ENCODE data around the gene ERN1. TPM values are rescaled to one million over a fixed set of nuclear protein-coding genes. Genes with fewer than 3 reads are reported as not detected.

The ERN1 gene
- total and polyA plus RNA-seq, 2 of the 8 experiments (the other 6 are each of a cell fraction or from before 2014, with no cell fraction given), result 1.8 to 3.9 TPM

GRCh38 chr17:64064331-64064730, 65.6 kb downstream of the ERN1 start:
- Histone ChIP-seq H3K27ac (ENCODE audit: low read depth, low read length) (no peak overlapping the region), H3K14ac (ENCODE audit: insufficient read length) (no peak overlapping the region), H3K23ac (ENCODE audit: insufficient read length) (no peak overlapping the region), H3K4me2 (ENCODE audit: insufficient read depth in 1 of 2, low read depth in 2 of 2, low read length in 2 of 2) (peak overlapping the region; percentile 1 to 35; a peak in 3 of 4 replicates), H2BK20ac (ENCODE audit: low read length) (no peak overlapping the region), H2BK5ac (ENCODE audit: low read depth, low read length) (no peak overlapping the region), H3K18ac (ENCODE audit: extremely low read depth, low read length) (no peak overlapping the region), H2BK120ac (replicated peaks; ENCODE audit: low read depth, low read length) (no peak overlapping the region), H4K8ac (ENCODE audit: extremely low read depth, insufficient read depth, low read length) (no peak overlapping the region), H4K20me1 (replicated peaks in 1 of 2; ENCODE audit: control insufficient read depth in 1 of 2, insufficient read depth in 2 of 2, low read length in 2 of 2) (no peaks in the 10 kb centered on the region), H4K91ac (replicated peaks; ENCODE audit: insufficient read length, low read length) (no peak overlapping the region), H2AK5ac (ENCODE audit: low read depth, low read length) (no peak overlapping the region), H3K9ac (replicated peaks in 1 of 4; ENCODE audit: extremely low read depth in 1 of 4, low read depth in 3 of 4, low read length in 3 of 4) (no peak overlapping the region; a peak in 1 of 7 replicates), H3K79me2 (ENCODE audit: control insufficient read depth in 1 of 2, insufficient read depth in 2 of 2, low read length in 2 of 2) (no peaks in the 10 kb centered on the region), H3K79me1 (ENCODE audit: low read depth, low read length) (no peaks in the 10 kb centered on the region), H4K5ac (ENCODE audit: insufficient read length, low read depth, low read length) (no peak overlapping the region), H3K9me3 (ENCODE audit: insufficient read depth in 2 of 2, low read depth in 1 of 2, low read length in 1 of 2) (peaks cover 0 to under 1% of the 10 kb centered on the region in 2 experiments; a peak in 2 of 4 replicates), H2AFZ (ENCODE audit: low read length) (0 out of 2 replicates have a peak overlapping the region, but pooled peaks have one; percentile 31), H3K23me2 (ENCODE audit: low read depth, low read length) (no peaks in the 10 kb centered on the region), H3K4me1 (replicated peaks in 1 of 4; ENCODE audit: control insufficient read depth in 3 of 4, insufficient read depth in 4 of 4, low read length in 3 of 4) (peaks cover 0 to 3% (median 0%) of the 10 kb centered on the region in 4 experiments; a peak in 1 of 7 replicates), H3K4ac (replicated peaks; ENCODE audit: insufficient read length, low read depth, low read length) (no peak overlapping the region), H3K36me3 (ENCODE audit: control insufficient read depth in 2 of 4, insufficient read depth in 4 of 4, low read length in 3 of 4) (peaks cover 0 to 2% (median 0%) of the 10 kb centered on the region in 4 experiments; a peak in 1 of 8 replicates), H2BK15ac (ENCODE audit: low read length) (no peak overlapping the region), H2BK12ac (ENCODE audit: low read depth, low read length) (no peak overlapping the region), H3K56ac (replicated peaks; ENCODE audit: insufficient read length, low read depth, low read length) (no peak overlapping the region), H3K27me3 (replicated peaks in 1 of 4; ENCODE audit: control insufficient read depth in 3 of 4, extremely low read depth in 1 of 4, insufficient read depth in 3 of 4, low read length in 3 of 4) (no peaks in the 10 kb centered on the region), H3K4me3 (ENCODE audit: extremely low read depth in 1 of 4, insufficient read depth in 2 of 4, low read depth in 3 of 4, low read length in 4 of 4) (peak overlapping the region in 1 of 4 experiments; percentile 35; a peak in 2 of 8 replicates)
- DNase-seq (ENCODE audit: low read depth in 1 of 2, low spot score in 2 of 2) (no peak), FAIRE-seq (no peak)
- ChIA-PET POLR2A (ENCODE audit: partially characterized antibody) (interaction anchor here (0.9 to 1.5 kb wide), 5 partner anchors 28 to 83 kb away, joined by 3 to 18 read pairs (median 4); partner anchors contain the start of gene ERN1), CTCF (ENCODE audit: partially characterized antibody) (interaction anchor here (0.7 to 13.9 kb wide), 44 partner anchors 9 to 226 kb away, joined by 3 to 238 read pairs (median 6); partner anchors contain the start of genes ERN1 and GH1)
- no peak for TF ChIP-seq ZNF274 (IDR thresholded peaks at IDR 0.05; ENCODE audit: borderline replicate concordance, extremely low read depth, low read length)
- 89% methylated on average over 9 of the region's 9 CpGs; no CpG with 5 or more reads in 1 of the 2 experiments for WGBS, 2 experiments (ENCODE audit: extremely low coverage in 1 of 2, insufficient coverage in 1 of 2, insufficient read length in 1 of 2, insufficient replicate concordance in 2 of 2, low coverage in 1 of 2, low lambda C conversion rate in 2 of 2, missing lambda C conversion rate in 1 of 2)
